ENCODE results near the gene CYP1B1. TPM values are rescaled to one million over a fixed set of nuclear protein-coding genes. Genes with fewer than 3 reads are reported as not detected.

CYP1B1 gene
- total RNA-seq, 1 donor from 2014 or later, result 17.5 TPM

- no peak for TF ChIP-seq CTCF (conservative IDR thresholded peaks at IDR 0.05; ENCODE audit: low read depth, low read length)
- DNase-seq (ENCODE audit: low read depth), result no peak
- H3K4me3 ChIP-seq (ENCODE audit: low read depth, low read length), result peak overlapping the region; percentile 44
Measured at GRCh38 chr2:38038682-38039081, 37.3 kb downstream of the CYP1B1 start.

GRCh38 chr2:38037757-38038621 is 38.0 kb downstream of the CYP1B1 start:
- peak overlapping the region; percentile 44 for H3K4me3 ChIP-seq (ENCODE audit: low read depth, low read length)
- TF ChIP-seq CTCF (conservative IDR thresholded peaks at IDR 0.05; ENCODE audit: low read depth, low read length), result peak; percentile 58
- peak; percentile 18 for DNase-seq (ENCODE audit: low read depth)

- no peak for DNase-seq (ENCODE audit: low read depth)
- no peak overlapping the region for H3K4me3 ChIP-seq (ENCODE audit: low read depth, low read length)
- TF ChIP-seq CTCF (conservative IDR thresholded peaks at IDR 0.05; ENCODE audit: low read depth, low read length), result no peak
Measured at GRCh38 chr2:38037325-38037724, 38.6 kb downstream of the CYP1B1 start.

GRCh38 chr2:38035968-38036367 is 40.0 kb downstream of the CYP1B1 start:
- no peak for TF ChIP-seq CTCF (conservative IDR thresholded peaks at IDR 0.05; ENCODE audit: low read depth, low read length)
- DNase-seq (ENCODE audit: low read depth), result no peak
- H3K4me3 ChIP-seq (ENCODE audit: low read depth, low read length), result no peak overlapping the region

- no peak for DNase-seq (ENCODE audit: low read depth)
- H3K4me3 ChIP-seq (ENCODE audit: low read depth, low read length), result no peak overlapping the region
- TF ChIP-seq CTCF (conservative IDR thresholded peaks at IDR 0.05; ENCODE audit: low read depth, low read length), result no peak
Measured at GRCh38 chr2:38033646-38034045, 42.3 kb downstream of the CYP1B1 start.

GRCh38 chr2:38032946-38033345 is 43.0 kb downstream of the CYP1B1 start:
- no peak for TF ChIP-seq CTCF (conservative IDR thresholded peaks at IDR 0.05; ENCODE audit: low read depth, low read length)

More at GRCh38 chr2:38032946-38033345, 43.0 kb downstream of the CYP1B1 start:
- no peak overlapping the region for H3K4me3 ChIP-seq (ENCODE audit: low read depth, low read length)
- no peak for DNase-seq (ENCODE audit: low read depth)

All from epithelial cell of proximal tubule (primary cell).